ENCODE measurements around the gene TLCD4. TPM values are rescaled to one million over a fixed set of nuclear protein-coding genes. Genes with fewer than 3 reads are reported as not detected.

The TLCD4 gene
- total and polyA plus RNA-seq, 2 of the 13 experiments (the other 11 are each of a cell fraction or from before 2014, with no cell fraction given): 4.7 to 14.5 TPM

- no peak for TF ChIP-seq ZNF337 (CRISPR knock-in tag; IDR thresholded peaks at IDR 0.05; ENCODE audit: borderline replicate concordance, low read depth)
- peak; percentile 89 for TF ChIP-seq PHF21A (CRISPR knock-in tag; IDR thresholded peaks at IDR 0.05)
- no peak for TF ChIP-seq ZNF557 (CRISPR knock-in tag; IDR thresholded peaks at IDR 0.05)
- peak; percentile 73; the same call in 1 of the 2 replicates for TF ChIP-seq ZNF792 (CRISPR knock-in tag; IDR thresholded peaks at IDR 0.05)
- TF ChIP-seq ZFAT (CRISPR knock-in tag; conservative IDR thresholded peaks at IDR 0.05): no peak
- no peak for TF ChIP-seq MAFG (CRISPR knock-in tag; IDR thresholded peaks at IDR 0.05)
- peak; percentile 100 for TF ChIP-seq GFI1 (CRISPR knock-in tag; IDR thresholded peaks at IDR 0.05; ENCODE audit: borderline replicate concordance)
- TF ChIP-seq ZNF83 (CRISPR knock-in tag; IDR thresholded peaks at IDR 0.05; ENCODE audit: borderline replicate concordance): no peak
- no peak for TF ChIP-seq CBX2 (IDR thresholded peaks at IDR 0.05; ENCODE audit: low read depth, low read length)
- no peak for TF ChIP-seq CBX2 (CRISPR knock-in tag; IDR thresholded peaks at IDR 0.05; ENCODE audit: low read depth)
- TF ChIP-seq HNRNPL (IDR thresholded peaks at IDR 0.05; ENCODE audit: low read depth, low read length): no peak
- no peak for TF ChIP-seq NPAS2 (CRISPR knock-in tag; IDR thresholded peaks at IDR 0.05; ENCODE audit: borderline replicate concordance)
- no peak for TF ChIP-seq TAF15 (IDR thresholded peaks at IDR 0.05; ENCODE audit: low read depth, low read length, poor library complexity, severe bottlenecking)
- TF ChIP-seq, protein P1, sequence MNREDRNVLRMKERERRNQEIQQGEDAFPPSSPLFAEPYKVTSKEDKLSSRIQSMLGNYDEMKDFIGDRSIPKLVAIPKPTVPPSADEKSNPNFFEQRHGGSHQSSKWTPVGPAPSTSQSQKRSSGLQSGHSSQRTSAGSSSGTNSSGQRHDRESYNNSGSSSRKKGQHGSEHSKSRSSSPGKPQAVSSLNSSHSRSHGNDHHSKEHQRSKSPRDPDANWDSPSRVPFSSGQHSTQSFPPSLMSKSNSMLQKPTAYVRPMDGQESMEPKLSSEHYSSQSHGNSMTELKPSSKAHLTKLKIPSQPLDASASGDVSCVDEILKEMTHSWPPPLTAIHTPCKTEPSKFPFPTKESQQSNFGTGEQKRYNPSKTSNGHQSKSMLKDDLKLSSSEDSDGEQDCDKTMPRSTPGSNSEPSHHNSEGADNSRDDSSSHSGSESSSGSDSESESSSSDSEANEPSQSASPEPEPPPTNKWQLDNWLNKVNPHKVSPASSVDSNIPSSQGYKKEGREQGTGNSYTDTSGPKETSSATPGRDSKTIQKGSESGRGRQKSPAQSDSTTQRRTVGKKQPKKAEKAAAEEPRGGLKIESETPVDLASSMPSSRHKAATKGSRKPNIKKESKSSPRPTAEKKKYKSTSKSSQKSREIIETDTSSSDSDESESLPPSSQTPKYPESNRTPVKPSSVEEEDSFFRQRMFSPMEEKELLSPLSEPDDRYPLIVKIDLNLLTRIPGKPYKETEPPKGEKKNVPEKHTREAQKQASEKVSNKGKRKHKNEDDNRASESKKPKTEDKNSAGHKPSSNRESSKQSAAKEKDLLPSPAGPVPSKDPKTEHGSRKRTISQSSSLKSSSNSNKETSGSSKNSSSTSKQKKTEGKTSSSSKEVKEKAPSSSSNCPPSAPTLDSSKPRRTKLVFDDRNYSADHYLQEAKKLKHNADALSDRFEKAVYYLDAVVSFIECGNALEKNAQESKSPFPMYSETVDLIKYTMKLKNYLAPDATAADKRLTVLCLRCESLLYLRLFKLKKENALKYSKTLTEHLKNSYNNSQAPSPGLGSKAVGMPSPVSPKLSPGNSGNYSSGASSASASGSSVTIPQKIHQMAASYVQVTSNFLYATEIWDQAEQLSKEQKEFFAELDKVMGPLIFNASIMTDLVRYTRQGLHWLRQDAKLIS (CRISPR knock-in tag; IDR thresholded peaks at IDR 0.05): no peak
- no peak for TF ChIP-seq E2F2 (CRISPR knock-in tag; IDR thresholded peaks at IDR 0.05; ENCODE audit: borderline replicate concordance)
- no peak for TF ChIP-seq FOXM1 (CRISPR knock-in tag; IDR thresholded peaks at IDR 0.05)
- TF ChIP-seq PHF8 (CRISPR knock-in tag; IDR thresholded peaks at IDR 0.05): peak; percentile 76
- TF ChIP-seq ZNF883 (CRISPR knock-in tag; IDR thresholded peaks at IDR 0.05; ENCODE audit: not compliant biosample characterization): no peak
- TF ChIP-seq, protein P2, sequence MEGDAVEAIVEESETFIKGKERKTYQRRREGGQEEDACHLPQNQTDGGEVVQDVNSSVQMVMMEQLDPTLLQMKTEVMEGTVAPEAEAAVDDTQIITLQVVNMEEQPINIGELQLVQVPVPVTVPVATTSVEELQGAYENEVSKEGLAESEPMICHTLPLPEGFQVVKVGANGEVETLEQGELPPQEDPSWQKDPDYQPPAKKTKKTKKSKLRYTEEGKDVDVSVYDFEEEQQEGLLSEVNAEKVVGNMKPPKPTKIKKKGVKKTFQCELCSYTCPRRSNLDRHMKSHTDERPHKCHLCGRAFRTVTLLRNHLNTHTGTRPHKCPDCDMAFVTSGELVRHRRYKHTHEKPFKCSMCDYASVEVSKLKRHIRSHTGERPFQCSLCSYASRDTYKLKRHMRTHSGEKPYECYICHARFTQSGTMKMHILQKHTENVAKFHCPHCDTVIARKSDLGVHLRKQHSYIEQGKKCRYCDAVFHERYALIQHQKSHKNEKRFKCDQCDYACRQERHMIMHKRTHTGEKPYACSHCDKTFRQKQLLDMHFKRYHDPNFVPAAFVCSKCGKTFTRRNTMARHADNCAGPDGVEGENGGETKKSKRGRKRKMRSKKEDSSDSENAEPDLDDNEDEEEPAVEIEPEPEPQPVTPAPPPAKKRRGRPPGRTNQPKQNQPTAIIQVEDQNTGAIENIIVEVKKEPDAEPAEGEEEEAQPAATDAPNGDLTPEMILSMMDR (CRISPR knock-in tag; IDR thresholded peaks at IDR 0.05): peak; percentile 19; the same call in 1 of the 2 replicates
- no peak for TF ChIP-seq NFYC (CRISPR knock-in tag; IDR thresholded peaks at IDR 0.05)
- TF ChIP-seq, protein P3, sequence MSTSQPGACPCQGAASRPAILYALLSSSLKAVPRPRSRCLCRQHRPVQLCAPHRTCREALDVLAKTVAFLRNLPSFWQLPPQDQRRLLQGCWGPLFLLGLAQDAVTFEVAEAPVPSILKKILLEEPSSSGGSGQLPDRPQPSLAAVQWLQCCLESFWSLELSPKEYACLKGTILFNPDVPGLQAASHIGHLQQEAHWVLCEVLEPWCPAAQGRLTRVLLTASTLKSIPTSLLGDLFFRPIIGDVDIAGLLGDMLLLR (CRISPR knock-in tag; IDR thresholded peaks at IDR 0.05): no peak
- TF ChIP-seq, protein P4, sequence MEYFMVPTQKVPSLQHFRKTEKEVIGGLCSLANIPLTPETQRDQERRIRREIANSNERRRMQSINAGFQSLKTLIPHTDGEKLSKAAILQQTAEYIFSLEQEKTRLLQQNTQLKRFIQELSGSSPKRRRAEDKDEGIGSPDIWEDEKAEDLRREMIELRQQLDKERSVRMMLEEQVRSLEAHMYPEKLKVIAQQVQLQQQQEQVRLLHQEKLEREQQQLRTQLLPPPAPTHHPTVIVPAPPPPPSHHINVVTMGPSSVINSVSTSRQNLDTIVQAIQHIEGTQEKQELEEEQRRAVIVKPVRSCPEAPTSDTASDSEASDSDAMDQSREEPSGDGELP (IDR thresholded peaks at IDR 0.05; ENCODE audit: borderline replicate concordance, low read depth): peak; percentile 68; the same call in 1 of the 2 replicates
These were observed 44.4 kb upstream of the TLCD4 start, which contains the start of gene ALG14 (continued) for GRCh38 chr1:95072532-95073419.
